GDM1 (cell line): Measurements from ENCODE around the gene NUPR1.
"Not testable (repeated sequence)": the region's sequence is repeated elsewhere in the genome, so short reads cannot be mapped to it uniquely, and the experiment has no call there.

ENCODE experiments used
- DNase-seq: peaks from one replicate; lab custom pipeline; 2025; lab: John Stamatoyannopoulos, UW

Gene NUPR1

DNA sequence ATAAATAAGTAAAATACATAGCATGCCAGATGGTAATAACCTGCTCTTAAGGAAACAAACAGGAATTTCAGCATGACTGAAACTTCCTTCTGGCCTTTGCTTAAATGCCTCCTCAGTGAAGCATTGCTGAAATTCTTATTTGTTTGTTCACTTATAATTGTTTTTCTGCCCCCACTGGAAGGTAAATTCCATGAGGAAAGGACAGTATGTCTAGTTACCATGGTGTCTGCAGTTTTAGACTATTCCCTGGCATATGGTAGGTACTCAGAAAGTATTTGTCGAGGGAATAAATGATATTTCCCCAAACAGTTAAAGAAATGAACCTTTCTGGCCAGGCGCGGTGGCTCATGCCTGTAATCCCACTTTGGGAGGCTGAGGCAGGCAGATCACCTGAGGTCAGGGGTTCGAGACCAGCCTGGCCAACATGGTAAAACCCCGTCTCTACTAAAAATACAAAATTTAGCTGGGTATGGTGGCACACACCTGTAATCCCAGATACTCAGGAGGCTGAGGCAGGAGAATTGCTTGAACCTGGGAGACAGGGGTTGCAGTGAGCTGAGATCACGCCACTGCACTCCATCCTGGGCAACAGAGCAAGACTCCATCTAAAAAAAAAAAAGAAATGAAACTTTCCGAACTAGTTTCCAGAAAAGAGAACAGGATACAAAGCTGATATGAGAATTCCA is 11.5 kb downstream of the NUPR1 start:
- DNase-seq, result not testable (repeated sequence)

DNA sequence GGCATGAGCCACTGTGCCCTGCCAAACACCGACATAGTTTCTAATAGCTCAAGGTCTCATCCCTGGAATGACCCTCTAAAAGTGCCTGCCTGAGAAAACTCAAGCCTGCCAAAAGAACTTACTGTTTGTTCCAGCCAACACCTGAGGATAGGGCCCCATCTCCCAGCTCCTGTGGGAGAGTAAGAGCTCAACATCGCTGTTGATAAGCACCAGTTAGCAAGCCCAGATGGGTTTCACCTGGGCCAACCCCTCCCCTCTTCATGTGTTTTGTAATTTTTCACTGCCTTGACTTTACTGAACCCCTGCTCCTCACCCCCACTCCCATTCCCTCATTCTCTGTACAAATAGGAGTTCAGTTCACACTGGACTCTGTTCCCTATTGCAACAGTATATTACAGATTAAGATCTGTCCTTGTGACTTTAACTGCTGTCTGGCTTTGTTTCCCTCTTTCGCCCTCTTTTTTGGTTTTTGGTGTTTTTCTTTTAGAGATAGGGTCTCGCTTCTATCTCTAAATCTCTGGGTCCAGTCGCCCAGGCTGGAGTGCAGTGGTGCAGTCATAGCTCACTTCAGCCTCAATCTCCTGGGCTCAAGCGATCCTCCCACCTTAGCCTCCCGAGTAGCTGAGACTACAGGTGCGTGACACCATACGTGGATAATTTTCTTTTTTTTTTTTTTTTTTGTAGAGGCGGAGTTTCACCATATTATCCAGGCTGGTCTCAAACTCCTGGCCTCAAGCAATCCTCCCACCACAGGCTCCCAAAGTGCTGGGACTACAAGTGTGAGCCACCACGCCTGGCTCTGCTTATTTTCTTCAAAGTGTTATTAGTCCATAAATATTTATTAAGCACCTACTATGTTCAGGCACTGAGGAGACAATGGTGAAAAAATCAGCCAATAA is 12.3 kb downstream of the NUPR1 start:
- DNase-seq, result no peak

DNA sequence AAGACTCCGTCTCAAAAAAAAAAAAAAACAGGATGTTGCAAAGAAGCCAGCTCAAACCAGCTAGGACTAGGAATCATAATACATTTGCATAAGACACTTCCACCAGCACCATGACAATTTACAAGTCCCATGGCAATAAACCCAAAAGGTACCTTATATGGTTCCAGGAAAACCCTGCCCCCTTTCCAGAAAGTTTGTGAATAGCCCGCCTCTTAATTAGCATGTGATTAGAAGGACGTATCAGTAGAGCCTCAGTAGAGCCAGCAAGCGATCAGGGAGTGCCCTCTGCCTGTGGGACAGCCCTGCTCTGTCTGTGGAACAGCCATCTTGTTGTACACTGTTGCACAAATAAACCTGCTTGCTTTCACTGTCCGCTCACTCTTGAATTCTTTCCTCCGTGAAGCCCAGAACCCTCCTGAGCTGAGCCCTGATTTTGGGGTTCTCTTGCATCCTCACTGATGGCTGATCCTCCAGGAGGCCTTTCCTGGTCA is 14.0 kb downstream of the NUPR1 start:
- no peak for DNase-seq

DNA sequence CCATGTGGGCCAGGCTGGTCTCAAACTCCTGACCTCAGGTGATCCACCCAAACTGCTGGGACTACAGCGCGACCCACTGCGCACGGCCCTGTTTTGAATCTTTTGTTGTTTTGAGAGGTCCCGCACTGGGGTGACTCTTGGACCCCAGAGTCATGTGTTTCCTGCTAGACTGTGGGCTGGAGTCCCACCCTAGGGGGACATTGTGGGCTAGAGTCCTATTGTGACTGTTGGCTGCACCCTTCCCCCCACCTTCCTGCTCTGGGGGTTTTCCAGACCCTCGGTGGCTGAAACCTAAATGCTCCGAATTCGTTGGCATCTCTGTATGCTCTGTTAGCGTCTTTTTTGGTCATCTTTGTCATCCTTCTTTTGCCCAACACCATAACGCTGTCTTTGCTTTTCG is 16.0 kb downstream of the NUPR1 start:
- DNase-seq, result no peak

DNA sequence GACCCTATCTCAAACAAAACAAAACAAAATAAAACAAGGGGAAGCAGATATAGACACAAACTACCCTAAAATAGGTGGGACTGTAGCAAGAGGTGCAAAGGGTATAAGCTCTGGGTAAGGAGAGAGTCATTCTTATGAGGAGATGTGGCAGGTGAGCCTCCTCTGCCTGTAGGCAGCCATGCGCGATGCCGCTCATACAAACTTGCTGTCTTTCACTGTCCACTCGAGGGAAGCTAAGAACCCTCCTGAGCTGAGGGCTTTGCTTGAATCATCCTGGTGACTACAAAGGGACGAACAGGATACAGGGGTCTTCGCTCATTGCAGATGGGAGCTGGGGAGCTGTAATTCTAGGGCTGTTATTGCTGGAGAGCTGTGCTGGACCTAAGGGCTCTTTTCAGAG is 17.3 kb downstream of the NUPR1 start:
- no peak for DNase-seq

DNA sequence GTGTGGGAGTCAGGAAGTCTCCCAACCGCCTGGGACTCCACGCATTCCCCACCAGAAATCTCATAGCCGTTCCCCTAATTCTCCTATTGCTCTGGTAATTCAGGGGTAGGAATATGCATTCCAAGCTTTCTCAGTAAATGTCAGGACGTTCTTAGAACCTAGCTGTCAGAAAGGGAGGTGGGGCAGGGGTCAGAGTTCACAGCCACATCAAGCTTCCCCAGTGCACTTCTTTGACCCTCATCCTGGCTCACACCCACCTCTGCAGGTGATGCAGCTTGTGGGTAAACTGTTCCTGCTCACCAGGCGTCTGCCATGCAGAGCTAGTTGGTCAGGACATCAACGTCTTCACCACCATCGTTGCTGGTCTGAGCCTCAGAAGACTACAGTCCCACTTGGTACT is 18.1 kb downstream of the NUPR1 start:
- DNase-seq, result no peak

DNA sequence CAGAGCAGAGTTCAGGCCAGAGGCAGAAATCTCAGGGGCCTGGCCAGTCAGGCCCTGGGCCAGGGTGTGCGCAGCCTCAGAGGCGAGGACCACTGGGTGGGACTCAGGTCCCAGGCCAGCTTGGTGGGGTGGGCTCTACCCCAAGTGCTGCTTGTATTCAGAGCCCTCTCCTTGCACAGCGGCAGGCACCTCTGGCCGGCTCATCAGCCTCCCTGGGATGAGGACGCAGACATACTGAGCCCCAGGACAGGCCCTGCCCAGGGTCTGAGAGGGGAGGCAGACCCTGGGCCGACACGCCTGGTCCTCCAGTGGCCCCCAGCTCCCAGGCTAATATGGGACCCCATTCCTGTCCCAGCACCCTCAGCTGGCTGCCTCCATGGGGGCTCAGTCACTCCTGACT is 24.5 kb downstream of the NUPR1 start:
- no peak for DNase-seq

DNA sequence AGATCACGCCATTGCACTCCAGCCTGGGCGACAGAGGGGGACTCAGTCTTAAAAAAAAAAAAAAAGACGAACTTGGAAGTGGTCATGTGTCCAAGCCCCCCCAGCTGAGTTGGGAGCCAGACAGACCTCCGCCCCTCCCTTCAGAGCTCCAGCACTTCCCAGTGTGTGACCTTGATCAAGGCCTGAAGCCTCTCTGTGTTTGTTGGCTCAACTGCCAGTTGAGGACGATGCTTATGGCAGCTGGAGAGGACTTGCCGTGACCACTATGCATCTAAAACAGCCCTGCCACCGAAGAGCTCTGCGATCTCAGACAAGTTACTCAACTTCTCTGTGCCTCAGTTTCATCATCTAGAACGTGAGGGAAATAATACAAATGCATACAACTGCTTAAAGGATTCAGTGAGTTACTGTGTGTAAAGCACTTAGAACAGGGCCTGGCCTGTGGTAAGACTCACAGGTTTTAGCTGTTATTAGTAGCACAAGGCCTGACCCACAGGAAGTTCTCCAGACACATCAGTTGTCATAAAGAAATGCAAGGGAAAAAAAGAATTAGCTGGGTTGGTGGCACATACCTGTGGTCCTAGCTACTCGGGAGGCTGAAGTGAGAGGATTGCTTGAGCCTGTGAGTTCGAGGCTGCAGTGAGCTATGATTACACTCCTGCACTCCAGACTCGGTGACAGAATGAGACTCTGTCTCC is 25.1 kb downstream of the NUPR1 start:
- no peak for DNase-seq

DNA sequence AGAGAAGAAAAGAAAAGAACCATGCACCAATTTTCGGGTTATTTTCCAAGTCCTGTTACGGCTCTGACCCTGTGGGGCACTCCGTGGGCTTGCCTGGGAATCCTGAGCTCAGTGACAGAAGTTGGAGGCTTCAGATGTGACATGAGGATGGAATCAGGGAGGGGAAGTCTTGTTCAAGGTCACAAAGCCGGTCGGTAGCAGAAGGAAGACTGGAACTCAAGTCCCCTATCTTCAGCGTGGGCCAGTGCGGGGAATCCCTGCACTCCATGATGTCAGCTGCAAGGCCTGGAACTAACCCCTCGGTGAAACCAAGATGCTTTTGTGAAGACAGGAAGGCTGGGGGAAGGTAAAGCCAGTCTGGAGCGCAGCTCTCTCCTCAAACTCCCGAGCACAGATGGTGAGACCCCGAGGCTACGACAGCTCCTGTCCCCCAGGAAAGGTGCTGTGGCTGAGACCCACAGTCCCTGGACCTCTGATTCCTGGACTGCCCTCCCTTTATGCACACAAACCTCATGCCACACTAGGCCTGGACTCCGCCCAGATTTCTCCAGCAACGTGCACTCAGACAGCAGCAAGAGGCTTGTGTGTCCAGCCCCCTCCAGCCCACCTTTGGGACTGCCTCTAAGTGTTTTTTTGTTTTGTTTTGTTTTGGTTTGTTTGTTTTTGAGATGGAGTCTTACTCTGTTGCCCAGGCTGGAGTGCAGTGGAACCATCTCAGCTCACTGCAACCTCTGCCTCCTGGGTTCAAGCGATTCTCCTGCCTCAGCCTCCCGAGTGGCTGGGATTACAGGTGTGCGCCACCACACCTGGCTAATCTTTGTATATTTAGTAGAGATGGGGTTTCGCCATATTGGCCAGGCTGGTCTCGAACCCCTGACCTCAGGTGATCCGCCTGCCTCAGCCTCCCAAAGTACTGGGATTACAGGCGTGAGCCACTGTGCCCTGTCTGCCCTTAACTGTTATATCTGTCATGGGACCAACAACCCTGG is 26.7 kb downstream of the NUPR1 start:
- no peak for DNase-seq

DNA sequence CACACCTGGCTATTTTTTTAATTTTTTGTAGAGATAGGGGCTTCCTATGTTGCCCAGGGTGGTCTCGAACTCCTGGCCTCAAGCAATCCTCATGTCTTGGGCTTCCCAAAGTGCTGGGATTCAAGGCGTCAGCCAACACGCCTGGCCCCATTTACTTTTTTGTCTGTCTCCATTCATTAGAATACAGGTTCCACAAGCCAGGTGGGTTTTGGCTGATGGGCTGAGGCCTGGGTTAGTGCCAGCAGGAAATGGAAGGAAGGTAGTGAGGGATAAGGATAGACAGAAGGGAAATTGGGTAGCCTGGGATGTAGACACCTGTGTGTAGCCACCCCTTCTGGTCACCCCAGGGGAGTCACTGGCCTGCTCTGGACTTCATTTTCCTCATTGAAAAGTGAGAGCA is 27.7 kb downstream of the NUPR1 start:
- no peak for DNase-seq

DNA sequence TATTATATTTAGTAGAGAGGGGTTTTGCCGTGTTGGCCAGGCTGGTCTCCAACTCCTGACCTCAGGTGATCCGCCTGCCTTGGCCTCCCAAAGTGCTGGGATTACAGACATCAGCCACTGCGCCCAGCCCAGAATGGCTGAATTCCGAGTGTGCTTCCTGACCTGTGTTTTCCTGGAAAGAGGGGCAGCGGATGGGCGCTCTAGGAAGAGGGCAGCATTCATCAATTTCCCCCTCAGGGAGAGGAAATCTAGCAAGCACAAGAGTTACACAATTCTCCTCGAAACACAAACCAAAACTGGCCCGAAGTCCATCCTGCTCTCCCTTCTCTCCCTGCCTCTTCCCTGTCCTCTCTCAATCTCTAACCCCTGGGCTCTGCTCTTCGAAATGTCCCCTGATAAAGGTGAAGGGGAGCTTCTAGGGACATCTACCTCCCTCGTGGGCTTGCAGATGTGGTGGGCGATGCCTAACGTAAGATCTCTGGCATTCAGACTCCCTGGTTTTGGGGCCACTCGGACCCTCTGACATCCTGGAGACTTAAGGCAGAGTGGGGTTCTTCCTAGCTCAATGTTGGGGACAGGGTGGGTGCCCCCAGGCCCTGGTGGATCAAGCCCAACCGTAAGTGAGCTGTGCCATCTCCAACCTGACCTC is 33.2 kb downstream of the NUPR1 start:
- DNase-seq, result no peak

DNA sequence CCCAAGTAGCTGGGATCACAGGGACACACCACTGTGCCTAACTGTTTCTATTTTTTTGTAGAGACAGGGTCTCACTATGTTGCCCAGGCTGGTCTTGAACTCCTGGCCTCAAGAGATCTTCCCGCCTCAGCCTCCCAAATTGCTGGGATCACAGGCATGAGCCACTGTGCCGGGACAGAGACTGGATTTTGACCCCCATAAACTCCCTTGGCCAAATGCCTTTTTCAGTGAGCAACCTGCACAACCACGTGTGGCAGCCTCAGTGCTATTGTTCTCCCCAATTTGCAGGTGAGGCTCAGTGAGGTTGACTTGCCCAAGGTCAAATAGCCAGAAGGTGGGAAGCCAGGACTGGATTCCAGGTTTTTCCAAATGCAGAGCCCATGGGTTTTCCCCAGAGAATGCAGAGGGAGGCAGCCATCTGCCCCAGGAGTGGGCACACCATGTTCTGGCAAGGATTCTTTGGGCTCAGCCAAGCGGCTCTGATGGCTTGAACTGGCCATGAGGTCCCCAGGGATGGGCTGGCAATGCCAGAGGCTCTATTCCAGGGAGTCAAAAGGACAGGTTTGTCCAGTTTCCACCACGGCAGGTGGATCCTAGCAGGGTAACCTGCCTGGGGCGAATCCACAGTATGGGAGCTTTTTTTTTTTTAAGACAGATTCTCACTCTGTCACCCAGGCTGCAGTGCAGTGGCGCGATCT is 33.9 kb downstream of the NUPR1 start:
- DNase-seq, result no peak

DNA sequence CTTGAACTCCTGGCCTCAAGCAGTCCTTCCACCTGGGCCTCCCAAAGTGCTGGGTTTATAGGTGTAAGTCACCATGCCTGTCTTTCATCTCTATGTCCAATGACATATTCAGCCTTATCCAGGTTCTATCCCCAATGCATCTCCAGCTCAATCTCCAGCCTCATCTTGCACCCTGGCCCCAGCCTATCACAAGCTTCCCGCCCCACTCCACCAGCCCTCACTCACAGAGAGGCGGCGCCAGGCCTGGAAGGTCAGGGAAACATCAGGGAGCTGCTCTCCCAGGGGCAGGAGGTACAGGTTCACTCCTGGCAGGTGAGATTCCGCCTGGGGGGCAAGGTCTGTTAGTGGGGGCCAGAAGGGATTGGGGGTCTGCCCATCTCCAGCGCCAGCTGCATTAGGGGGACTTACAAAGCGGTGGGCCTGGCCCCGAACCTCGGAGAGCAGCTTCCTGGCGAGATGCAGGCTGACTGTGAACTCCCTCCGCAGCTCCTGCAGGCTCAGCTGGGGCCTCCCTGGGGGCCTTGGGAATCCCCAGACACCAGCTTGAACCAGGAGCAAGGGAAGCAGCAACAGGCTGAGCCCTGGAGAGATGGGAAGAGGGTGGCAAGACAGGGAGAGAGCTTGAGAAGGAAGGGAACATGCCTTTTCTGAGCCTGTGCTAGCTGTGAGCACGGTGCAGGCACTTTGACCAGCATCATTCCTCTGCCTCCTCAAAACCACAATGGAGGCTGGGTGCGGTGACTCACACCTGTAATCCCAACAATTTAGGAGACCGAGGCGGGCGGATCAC is 35.1 kb downstream of the NUPR1 start:
- DNase-seq, result no peak

DNA sequence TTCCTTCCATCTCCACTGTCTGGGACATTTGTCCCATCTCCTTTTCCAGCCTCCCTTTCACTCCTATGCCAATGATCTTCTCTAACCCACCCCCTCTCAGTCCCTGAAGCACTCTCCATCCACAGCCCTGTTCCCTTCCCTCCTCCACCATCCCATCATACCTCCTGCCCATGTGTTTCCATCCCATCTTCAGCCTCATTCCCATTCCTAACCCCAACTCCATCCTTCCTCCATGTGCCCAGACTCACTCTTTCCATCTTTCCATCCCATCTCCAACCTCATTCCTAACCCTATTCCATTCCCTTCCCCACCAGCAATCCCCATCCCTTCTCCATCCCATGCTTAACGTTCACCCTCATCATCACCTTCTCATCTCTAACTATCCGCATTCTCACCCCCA is 36.5 kb downstream of the NUPR1 start:
- DNase-seq, result no peak

DNA sequence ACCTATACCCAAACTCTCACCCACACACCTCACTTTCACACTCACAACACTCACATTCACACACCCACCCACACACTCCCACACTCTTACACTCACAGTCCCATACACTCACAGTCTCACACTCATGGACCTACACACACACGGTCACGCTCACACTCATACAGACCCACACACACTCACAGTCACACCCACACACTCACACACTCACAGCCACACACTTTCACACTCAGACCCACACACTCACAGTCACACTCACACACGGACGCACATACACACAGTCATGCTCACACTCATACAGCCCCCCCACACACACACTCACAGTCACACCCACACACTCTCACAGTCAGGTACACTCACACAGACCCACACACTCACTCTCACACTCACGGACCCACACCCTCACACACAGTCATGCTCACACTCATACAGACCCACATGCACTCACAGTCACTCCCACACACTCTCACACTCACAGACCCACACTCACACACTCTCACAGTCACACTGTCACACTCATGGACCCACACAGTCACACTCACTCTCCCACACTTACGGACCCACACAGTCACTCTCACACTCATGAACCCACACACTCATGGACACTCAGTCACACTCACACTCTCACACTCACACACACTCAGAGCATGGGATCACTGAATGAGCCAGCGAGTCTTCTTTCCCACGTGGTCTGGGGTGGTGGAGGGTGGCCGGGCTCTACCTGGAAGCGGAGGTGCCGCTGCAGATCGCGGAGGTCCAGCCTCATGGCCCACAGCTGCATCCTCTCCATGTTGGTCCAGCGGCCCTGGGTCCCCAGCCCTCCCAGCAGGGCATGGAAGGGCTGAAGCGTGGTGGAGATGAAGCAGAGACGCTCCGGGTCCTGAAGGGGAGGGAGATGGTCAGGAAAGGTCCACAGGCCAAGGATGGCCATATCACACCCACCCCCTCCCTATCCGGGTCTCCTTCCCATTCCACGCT is 37.2 kb downstream of the NUPR1 start:
- DNase-seq, result no peak

DNA sequence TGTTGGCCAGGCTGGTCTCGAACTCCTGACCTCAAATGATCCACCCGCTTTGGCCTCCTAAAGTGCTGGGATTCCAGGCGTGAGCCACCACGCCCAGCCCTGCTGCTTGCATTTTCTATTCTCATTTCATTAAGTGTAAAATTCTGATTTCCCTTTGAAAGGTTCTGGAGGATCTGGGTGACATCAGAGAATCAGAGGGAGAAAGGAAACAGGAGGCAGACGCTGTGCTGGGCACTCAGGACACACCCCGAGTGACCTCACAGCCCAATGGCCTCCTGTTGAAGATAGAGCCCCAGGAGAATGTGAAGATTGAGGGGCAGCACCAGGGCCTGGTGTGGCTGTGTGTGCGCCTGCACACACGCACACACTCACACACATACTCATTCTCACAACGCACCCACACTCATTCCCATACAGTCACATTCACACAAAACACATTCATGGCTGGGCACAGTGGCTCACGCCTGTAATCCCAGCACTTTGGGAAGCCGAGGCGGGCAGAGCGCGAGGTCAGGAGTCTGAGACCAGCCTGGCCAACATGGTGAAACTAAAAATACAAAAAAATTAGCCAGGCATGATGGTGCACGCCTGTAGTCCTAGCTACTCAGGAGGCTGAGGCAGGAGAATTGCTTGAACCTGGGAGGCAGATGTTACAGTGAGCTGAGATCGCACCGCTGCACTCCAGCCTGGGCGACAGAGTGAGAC is 38.1 kb downstream of the NUPR1 start:
- DNase-seq, result not testable (repeated sequence)

DNA sequence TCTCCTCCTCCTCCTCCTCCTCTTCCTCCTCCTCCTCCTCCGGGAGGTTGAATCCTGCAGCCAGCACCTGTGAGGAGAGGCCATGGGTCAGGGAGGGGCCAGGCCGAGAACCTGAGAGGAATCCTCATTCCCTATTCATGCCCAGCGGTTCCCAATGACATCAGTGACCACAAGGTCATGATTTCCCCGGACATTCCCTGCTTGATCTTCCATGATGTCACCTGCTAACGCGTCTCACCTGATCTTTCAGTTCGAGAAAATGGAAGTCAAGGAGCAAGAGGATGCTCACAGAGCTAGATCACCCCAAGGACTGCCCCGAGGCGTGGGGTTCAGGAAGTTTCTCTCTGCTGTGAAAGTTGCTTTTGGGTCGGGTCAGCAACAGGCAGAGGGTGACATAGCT is 38.9 kb downstream of the NUPR1 start:
- no peak for DNase-seq
